BLaER1 (cell line): ENCODE data around the gene NTN5.
A peak's percentile ranks its signal among the peaks of the same experiment; 100 is the strongest.

Experiments
- H3K27ac ChIP-seq: shearing (Covaris generic); formaldehyde crosslinking; 2 replicates; pipeline ENCODE4 v1.8.1; 2022
- H3K27me3 ChIP-seq: shearing (Covaris generic); formaldehyde crosslinking; 2 replicates; pipeline ENCODE4 v1.8.1; 2022
- H3K36me3 ChIP-seq: shearing (Covaris generic); formaldehyde crosslinking; 2 replicates; pipeline ENCODE4 v1.8.1; 2022
- H3K4me1 ChIP-seq: shearing (Covaris generic); formaldehyde crosslinking; 2 replicates; pipeline ENCODE4 v1.8.1; 2022
- H3K4me2 ChIP-seq: shearing (Covaris generic); formaldehyde crosslinking; 2 replicates; pipeline ENCODE4 v1.8.1; 2022
- H3K4me3 ChIP-seq: shearing (Covaris generic); formaldehyde crosslinking; 2 replicates; pipeline ENCODE4 v1.8.1; 2022
- H3K9ac ChIP-seq: shearing (Covaris generic); formaldehyde crosslinking; 2 replicates; pipeline ENCODE4 v1.8.1; 2022
- H3K9me3 ChIP-seq: shearing (Covaris generic); formaldehyde crosslinking; 2 replicates; pipeline ENCODE4 v1.8.1; 2022
- H4K20me1 ChIP-seq: shearing (Covaris generic); formaldehyde crosslinking; 2 replicates; pipeline ENCODE4 v1.8.1; 2022
- Cebpa-rat ChIP-seq: shearing (Covaris generic); IDR thresholded peaks from 2 replicates; pipeline ENCODE4 v1.8.1; 2022

The NTN5 gene

DNA sequence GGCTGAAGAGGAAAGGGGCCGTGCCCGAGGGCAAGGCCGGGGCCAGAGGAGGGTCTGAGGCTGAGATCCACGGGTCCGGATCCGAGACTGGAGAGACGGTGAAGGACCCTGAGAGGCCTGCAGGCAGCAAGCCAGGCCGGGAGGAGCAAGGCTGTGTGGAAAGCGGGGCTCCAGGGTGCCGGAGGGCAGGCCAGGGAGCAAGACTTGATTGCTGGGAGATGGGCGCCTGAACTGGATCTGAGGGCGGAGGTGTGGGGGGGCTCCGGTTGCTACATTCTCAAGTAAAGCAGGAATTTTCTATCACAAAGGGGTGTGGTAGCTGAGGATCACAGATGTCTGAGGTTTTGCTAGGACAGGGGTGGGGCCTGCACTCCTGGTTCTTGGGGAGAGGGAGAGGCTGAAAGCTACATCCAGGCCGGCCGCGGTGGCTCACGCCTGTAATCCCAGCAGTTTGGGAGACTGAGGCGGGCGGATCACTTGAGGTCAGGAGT is 42.9 kb upstream of the NTN5 start:
- TF ChIP-seq Cebpa-rat: no peak
- Histone ChIP-seq H3K4me1 (peaks cover 47% of the 10 kb centered on the region), H3K27me3 (no peaks in the 10 kb centered on the region), H3K9ac (peak overlapping the region; percentile 83; the same call in 1 of the 2 replicates), H3K36me3 (peaks cover 7% of the 10 kb centered on the region; the same call in 1 of the 2 replicates), H3K4me3 (peak overlapping the region; percentile 79; the same call in 1 of the 2 replicates), H3K9me3 (0 out of 2 replicates have a peak, but pooled peaks cover 5% of the 10 kb centered on the region), H4K20me1 (no peaks in the 10 kb centered on the region), H3K4me2 (peak overlapping the region; percentile 85), H3K27ac (peak overlapping the region; percentile 77; the same call in 1 of the 2 replicates)

DNA sequence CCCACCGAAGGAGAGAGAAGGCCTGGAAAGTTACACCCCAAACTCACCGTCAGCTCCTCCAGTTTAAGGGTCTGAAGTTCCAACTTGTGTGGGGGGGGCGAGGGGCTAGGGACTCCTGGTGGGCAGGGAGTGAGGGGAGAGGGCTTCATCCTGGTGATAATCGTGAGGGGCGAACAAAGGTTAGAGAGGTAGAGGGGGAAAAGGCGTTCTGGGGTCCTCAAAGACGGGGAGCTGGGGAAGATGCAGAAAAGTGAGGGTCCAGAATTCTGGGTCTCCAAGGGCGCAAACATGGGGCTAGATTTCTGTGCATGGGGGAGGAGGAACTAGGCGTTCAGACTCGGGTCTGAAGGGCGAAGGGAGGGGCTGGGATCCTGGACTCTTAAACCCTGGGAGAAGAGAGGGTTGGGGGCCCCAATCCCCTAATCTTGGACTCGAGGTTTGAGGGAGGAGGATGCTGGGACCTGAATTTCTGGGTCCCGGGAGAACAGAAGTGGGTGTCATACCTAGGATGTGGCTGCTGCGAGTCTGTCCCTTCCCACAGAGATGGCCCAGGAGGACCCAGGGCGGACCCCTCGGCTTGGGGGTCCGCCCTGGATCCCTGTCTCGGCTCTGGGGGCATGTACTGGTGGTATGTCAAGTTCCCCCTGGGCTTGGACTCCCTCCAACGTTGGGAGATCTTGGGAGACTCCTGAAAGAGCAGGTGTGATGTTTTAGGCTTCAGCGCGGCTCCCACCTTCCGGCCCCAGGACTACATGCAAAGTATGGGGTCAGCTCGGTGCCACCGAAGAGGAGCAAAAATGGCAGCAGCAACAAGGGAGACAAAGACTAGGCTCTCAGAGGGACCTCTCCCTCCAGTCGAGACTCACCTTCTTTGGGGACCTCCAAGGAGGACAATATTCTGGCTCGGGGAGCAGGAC is 42.2 kb upstream of the NTN5 start:
- peak overlapping the region; percentile 83 for H3K9ac ChIP-seq
- TF ChIP-seq Cebpa-rat: no peak
- no peaks in the 10 kb centered on the region for H4K20me1 ChIP-seq
- H3K36me3 ChIP-seq: peaks cover 7% of the 10 kb centered on the region; the same call in 1 of the 2 replicates
- peak overlapping the region; percentile 79 for H3K4me3 ChIP-seq
- no peaks in the 10 kb centered on the region for H3K27me3 ChIP-seq
- H3K9me3 ChIP-seq: 0 out of 2 replicates have a peak, but pooled peaks cover 5% of the 10 kb centered on the region
- peak overlapping the region; percentile 77 for H3K27ac ChIP-seq
- peak overlapping the region; percentile 85 for H3K4me2 ChIP-seq
- H3K4me1 ChIP-seq: peaks cover 43% of the 10 kb centered on the region

DNA sequence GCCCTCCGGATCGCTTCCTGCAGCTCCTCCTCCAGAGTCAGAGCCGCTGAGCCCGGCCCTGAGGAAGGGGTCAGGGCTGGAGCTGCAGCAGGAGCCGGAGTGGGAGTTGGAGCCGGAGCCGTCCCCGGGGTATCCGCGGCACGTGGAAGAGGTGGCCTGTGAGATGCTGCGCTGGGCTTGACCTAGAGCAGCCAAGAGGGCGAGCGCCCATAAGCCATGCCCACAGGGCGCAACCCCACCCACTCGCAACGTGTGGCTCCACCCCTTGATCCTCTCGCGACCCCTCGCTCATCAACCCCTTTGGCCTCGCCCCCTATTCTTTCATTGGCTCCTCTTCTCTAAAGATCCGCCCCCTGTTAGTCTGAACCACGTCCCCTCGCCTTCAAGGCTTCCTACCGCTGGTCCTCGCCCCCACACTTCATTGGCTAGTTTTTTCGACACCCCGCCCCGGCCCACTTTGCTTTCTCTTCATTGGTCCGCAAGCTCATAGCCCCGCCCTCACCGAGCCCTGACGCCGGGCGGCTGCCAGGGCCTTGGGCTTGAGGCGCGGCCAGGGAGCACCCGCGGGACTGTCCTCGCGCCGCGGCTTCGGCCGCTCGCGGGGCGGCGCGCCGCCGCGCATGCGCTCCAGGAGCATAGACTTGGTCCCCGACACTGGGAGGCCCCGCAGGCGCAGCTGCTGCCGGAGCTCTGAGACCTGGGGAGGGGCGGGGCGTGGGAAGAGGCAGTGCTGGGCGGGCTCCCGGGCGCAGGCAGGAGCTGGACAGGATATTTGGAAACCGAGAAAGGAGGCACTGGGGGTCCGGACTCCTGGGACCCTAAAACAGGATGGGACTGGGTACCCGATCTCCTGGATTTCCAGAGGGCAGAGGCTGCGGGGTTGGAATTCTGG is 41.3 kb upstream of the NTN5 start:
- H3K27ac ChIP-seq: peak overlapping the region; percentile 77
- peak overlapping the region; percentile 94 for H3K4me2 ChIP-seq
- TF ChIP-seq Cebpa-rat: no peak
- peak overlapping the region; percentile 83 for H3K9ac ChIP-seq
- peaks cover 34% of the 10 kb centered on the region for H3K4me1 ChIP-seq
- H3K9me3 ChIP-seq: 0 out of 2 replicates have a peak, but pooled peaks cover 5% of the 10 kb centered on the region
- H3K4me3 ChIP-seq: peak overlapping the region; percentile 79
- H3K27me3 ChIP-seq: no peaks in the 10 kb centered on the region
- H3K36me3 ChIP-seq: peaks cover 7% of the 10 kb centered on the region; the same call in 1 of the 2 replicates
- no peaks in the 10 kb centered on the region for H4K20me1 ChIP-seq

DNA sequence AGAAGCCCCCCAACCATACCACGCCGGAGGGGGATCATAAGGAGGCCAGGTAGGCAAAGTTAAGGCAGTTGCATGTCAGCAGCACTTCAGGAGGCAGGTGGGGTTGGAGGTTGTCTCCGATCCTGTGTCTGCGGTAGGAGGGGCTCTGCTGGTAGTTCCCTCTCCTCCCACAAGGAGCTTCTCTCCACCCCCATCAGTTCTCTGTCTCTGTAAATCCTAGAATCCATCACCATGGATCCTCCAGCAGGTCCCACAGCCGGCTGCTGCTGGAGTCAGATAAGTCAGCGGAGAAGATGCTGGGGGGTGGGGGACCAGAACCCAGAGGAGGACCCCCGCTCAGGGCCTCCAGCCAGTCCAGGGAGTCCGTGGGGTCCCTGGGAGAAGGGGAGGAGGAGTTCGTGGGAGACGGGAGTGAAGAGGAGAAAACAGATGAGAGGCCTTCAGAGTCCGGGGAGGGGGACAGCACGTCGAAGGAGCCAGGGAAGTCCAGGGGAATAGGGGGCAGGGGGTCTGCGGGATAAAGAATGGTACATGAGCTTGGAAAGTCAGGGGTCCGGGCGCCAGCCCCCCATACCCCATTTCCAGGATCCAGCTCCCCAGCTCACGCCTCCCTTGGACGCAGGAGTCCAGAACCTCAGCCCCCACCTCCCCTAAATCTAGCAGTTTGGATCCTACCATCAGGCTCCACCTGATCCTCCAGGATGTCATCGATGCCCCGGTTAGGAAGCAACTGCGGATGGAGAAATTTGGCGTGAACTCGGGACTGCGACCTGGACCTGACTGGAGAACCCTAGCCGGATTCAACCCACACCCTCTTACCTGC is 40.4 kb upstream of the NTN5 start:
- Histone ChIP-seq H3K27ac (peak overlapping the region; percentile 60), H3K9ac (peak overlapping the region; percentile 77), H4K20me1 (no peaks in the 10 kb centered on the region), H3K4me2 (peak overlapping the region; percentile 94), H3K4me3 (peak overlapping the region; percentile 79), H3K27me3 (no peaks in the 10 kb centered on the region), H3K9me3 (0 out of 2 replicates have a peak, but pooled peaks cover 5% of the 10 kb centered on the region), H3K36me3 (peaks cover 7% of the 10 kb centered on the region; the same call in 1 of the 2 replicates), H3K4me1 (peaks cover 30% of the 10 kb centered on the region)
- TF ChIP-seq Cebpa-rat: no peak

DNA sequence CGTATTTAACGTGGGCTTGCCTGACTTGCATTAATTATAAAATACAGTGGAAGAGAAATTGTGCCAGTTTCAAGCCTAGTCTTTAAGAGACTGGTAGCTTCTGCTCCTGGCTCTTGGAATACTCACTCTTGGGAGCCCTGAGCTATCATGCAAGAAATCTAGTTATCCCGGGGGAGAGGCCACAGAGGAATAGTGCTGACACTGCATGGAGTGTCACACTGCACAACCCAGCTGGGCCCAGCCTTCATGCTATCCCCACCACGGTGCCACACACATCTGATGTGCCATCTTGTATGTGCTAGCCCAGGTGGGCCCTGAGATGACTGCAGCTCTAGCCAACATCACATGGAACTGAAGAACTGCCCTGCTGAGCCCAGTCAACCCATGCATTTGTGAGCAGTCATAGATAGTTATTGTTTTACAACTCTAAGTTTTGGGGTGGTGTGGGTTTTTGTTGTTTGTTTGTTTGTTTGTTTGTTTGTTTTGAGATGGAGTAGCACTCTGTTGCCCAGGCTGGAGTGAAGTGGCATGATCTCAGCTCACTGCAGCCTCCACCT is 38.4 kb upstream of the NTN5 start:
- Histone ChIP-seq H3K27ac (no peak overlapping the region), H3K36me3 (peaks cover 21% of the 10 kb centered on the region), H3K4me3 (no peak overlapping the region), H3K9ac (no peak overlapping the region), H3K4me2 (no peak overlapping the region), H3K9me3 (0 out of 2 replicates have a peak, but pooled peaks cover 5% of the 10 kb centered on the region), H3K4me1 (peaks cover 30% of the 10 kb centered on the region), H4K20me1 (no peaks in the 10 kb centered on the region), H3K27me3 (no peaks in the 10 kb centered on the region)
- no peak for TF ChIP-seq Cebpa-rat

DNA sequence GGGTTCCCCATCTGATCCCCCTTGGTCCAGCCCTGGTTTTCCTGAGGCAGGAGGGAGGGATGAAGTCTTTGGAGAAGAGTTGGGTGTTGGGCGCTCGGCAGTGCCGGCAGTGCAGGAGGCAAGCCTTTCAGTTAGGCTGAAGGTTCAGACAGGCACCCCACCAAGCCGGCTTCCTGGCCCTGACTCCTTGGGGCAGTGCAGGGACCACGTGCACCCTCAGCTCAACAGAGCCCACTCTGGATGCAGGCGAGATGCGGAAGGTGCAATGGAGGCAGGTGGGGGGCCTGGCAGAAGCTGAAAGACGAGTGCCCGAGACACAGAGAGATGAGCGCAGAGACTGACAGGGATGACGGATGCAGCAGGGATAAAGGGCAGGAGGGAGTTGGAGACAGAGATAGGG is 35.7 kb upstream of the NTN5 start:
- Histone ChIP-seq H4K20me1 (no peaks in the 10 kb centered on the region), H3K4me1 (peaks cover 13% of the 10 kb centered on the region), H3K4me3 (no peak overlapping the region), H3K9ac (no peak overlapping the region), H3K4me2 (no peak overlapping the region), H3K27me3 (no peaks in the 10 kb centered on the region), H3K36me3 (peaks cover 46% of the 10 kb centered on the region), H3K27ac (no peak overlapping the region), H3K9me3 (peaks cover 10% of the 10 kb centered on the region; the same call in 1 of the 2 replicates)
- no peak for TF ChIP-seq Cebpa-rat

DNA sequence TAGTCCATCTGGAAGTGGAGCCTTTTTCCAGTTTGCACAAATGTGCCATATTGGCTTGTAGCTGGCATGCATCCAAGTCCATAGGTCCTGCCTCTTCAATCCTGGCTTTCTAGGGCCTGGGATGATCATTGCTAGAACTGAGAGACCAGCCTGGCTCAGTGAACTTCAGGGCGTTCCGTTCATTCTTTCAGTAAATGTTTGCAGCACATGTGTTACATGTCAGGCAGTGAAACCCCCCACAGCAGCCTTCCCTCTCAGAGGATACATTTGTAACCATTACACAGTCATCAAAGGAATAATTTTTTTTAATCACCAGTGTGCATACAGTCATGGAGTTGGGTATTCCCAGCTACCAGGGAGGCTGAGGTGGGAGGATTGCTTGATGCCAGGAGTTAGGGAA is 32.6 kb upstream of the NTN5 start:
- no peaks in the 10 kb centered on the region for H3K27me3 ChIP-seq
- H4K20me1 ChIP-seq: no peaks in the 10 kb centered on the region
- H3K4me2 ChIP-seq: no peak overlapping the region
- no peaks in the 10 kb centered on the region for H3K4me1 ChIP-seq
- no peak overlapping the region for H3K9ac ChIP-seq
- no peak overlapping the region for H3K27ac ChIP-seq
- no peak overlapping the region for H3K4me3 ChIP-seq
- H3K36me3 ChIP-seq: peaks cover 66% of the 10 kb centered on the region
- TF ChIP-seq Cebpa-rat: no peak
- peaks cover 9% of the 10 kb centered on the region; the same call in 1 of the 2 replicates for H3K9me3 ChIP-seq

DNA sequence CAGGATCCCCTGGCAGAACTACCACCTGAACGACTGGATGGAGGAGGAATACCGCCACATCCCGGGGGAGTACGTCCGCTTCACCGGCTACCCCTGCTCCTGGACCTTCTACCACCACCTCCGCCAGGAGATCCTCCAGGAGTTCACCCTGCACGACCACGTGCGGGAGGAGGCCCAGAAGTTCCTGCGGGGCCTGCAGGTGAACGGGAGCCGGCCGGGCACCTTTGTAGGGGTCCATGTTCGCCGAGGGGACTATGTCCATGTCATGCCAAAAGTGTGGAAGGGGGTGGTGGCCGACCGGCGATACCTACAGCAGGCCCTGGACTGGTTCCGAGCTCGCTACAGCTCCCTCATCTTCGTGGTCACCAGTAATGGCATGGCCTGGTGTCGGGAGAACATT is 30.5 kb upstream of the NTN5 start:
- H3K9ac ChIP-seq: no peak overlapping the region
- H4K20me1 ChIP-seq: no peaks in the 10 kb centered on the region
- peaks cover 4% of the 10 kb centered on the region for H3K4me1 ChIP-seq
- no peak for TF ChIP-seq Cebpa-rat
- H3K4me3 ChIP-seq: no peak overlapping the region
- H3K27ac ChIP-seq: no peak overlapping the region
- H3K36me3 ChIP-seq: peaks cover 66% of the 10 kb centered on the region
- H3K27me3 ChIP-seq: no peaks in the 10 kb centered on the region
- peaks cover 9% of the 10 kb centered on the region; the same call in 1 of the 2 replicates for H3K9me3 ChIP-seq
- no peak overlapping the region for H3K4me2 ChIP-seq
